H9 (cell line): Measurements from ENCODE around the gene SMG7. TPM values are rescaled to one million over a fixed set of nuclear protein-coding genes. Genes with fewer than 3 reads are reported as not detected.
A peak's percentile ranks its signal among the peaks of the same experiment; 100 is the strongest.

ENCODE experiments used
- DNase-seq: peaks from one replicate; pipeline ENCODE4 v3.0.0-alpha.2; 2017
- H2AFZ ChIP-seq: one replicate; pipeline ENCODE4 v1.6.1; 2013; ENCODE audit warnings: mild to moderate bottlenecking, low read length, control low read depth, moderate library complexity
- H2AK5ac ChIP-seq: 2 replicates; pipeline ENCODE4 v1.6.1; 2013; ENCODE audit warnings: low read length, control low read depth, mixed read lengths; ENCODE audit not compliant: insufficient read length
- H2BK120ac ChIP-seq: one replicate; pipeline ENCODE4 v1.6.1; 2013; ENCODE audit warnings: low read depth, mild to moderate bottlenecking, low read length, control low read depth, inconsistent platforms; ENCODE audit not compliant: poor library complexity, severe bottlenecking
- H2BK12ac ChIP-seq: 2 replicates; pipeline ENCODE4 v1.6.1; 2013; ENCODE audit warnings: low read length, control low read depth, mixed read lengths, low read depth; ENCODE audit not compliant: insufficient read length
- H2BK15ac ChIP-seq: 2 replicates; pipeline ENCODE4 v1.6.1; 2013; ENCODE audit warnings: low read depth, low read length, control low read depth
- H2BK20ac ChIP-seq: one replicate; pipeline ENCODE4 v1.6.1; 2013; ENCODE audit warnings: low read depth, mild to moderate bottlenecking, low read length, control low read depth, inconsistent platforms; ENCODE audit not compliant: poor library complexity, severe bottlenecking
- H2BK5ac ChIP-seq: 2 replicates; pipeline ENCODE4 v1.6.1; 2013; ENCODE audit warnings: low read length, control low read depth, mixed read lengths; ENCODE audit not compliant: insufficient read length
- H3K14ac ChIP-seq: 2 replicates; pipeline ENCODE4 v1.6.1; 2013; ENCODE audit warnings: low read length, control low read depth; ENCODE audit not compliant: insufficient read depth
- H3K18ac ChIP-seq: 2 replicates; pipeline ENCODE4 v1.6.1; 2013; ENCODE audit warnings: low read depth, mild to moderate bottlenecking, mixed read lengths, low read length, control low read depth; ENCODE audit not compliant: insufficient read length
- H3K23ac ChIP-seq: 2 replicates; pipeline ENCODE4 v1.6.1; 2013; ENCODE audit warnings: low read length, control low read depth, mixed read lengths, low read depth; ENCODE audit not compliant: insufficient read length
- H3K23me2 ChIP-seq: 2 replicates; pipeline ENCODE4 v1.6.1; 2013; ENCODE audit warnings: low read depth, mild to moderate bottlenecking, mixed read lengths, low read length, control low read depth; ENCODE audit not compliant: insufficient read length, poor library complexity, severe bottlenecking
- H3K27ac ChIP-seq: 2 replicates; pipeline ENCODE4 v1.5.1; 2013; ENCODE audit warnings: low read length, control low read depth, mixed read lengths, low read depth; ENCODE audit not compliant: insufficient read length
- H3K27me3 ChIP-seq: 2 replicates; pipeline ENCODE4 v1.6.1; 2013; ENCODE audit warnings: low read length, control low read depth, inconsistent platforms; ENCODE audit not compliant: insufficient read depth
- H3K4ac ChIP-seq: 2 replicates; pipeline ENCODE4 v1.6.1; 2013; ENCODE audit warnings: low read depth, mild to moderate bottlenecking, control low read depth, inconsistent platforms, low read length, moderate library complexity
- H3K4me1 ChIP-seq: 2 replicates; pipeline ENCODE4 v1.6.1; 2013; ENCODE audit warnings: low read length, control low read depth, inconsistent platforms; ENCODE audit not compliant: insufficient read depth
- H3K4me2 ChIP-seq: 2 replicates; pipeline ENCODE4 v1.6.1; 2013; ENCODE audit warnings: low read length, control low read depth, mixed read lengths; ENCODE audit not compliant: insufficient read length, insufficient read depth
- H3K56ac ChIP-seq: 2 replicates; pipeline ENCODE4 v1.6.1; 2013; ENCODE audit warnings: low read depth, mild to moderate bottlenecking, mixed read lengths, low read length, control low read depth; ENCODE audit not compliant: insufficient read length
- H3K79me1 ChIP-seq: 2 replicates; pipeline ENCODE4 v1.6.1; 2013; ENCODE audit warnings: low read depth, mild to moderate bottlenecking, moderate library complexity, low read length, control low read depth, inconsistent platforms; ENCODE audit not compliant: insufficient read depth, poor library complexity, severe bottlenecking
- H3K79me2 ChIP-seq: 2 replicates; pipeline ENCODE4 v1.6.1; 2013; ENCODE audit warnings: low read length, control low read depth, inconsistent platforms; ENCODE audit not compliant: insufficient read depth
- H3K9ac ChIP-seq: 2 replicates; pipeline ENCODE4 v1.6.1; 2013; ENCODE audit warnings: low read length, control low read depth, mixed read lengths; ENCODE audit not compliant: insufficient read length; ENCODE audit errors: extremely low read depth
- H3K9me3 ChIP-seq: one replicate; pipeline ENCODE4 v1.6.1; 2013; ENCODE audit warnings: low read depth, low read length, inconsistent platforms; ENCODE audit not compliant: control insufficient read depth
- H3T11ph ChIP-seq: one replicate; pipeline ENCODE4 v1.6.1; 2013; ENCODE audit warnings: mild to moderate bottlenecking, low read length, control low read depth, inconsistent platforms
- H4K20me1 ChIP-seq: one replicate; pipeline ENCODE4 v1.6.1; 2013; ENCODE audit not compliant: control insufficient read depth, insufficient read length, insufficient read depth
- H4K5ac ChIP-seq: 2 replicates; pipeline ENCODE4 v1.6.1; 2013; ENCODE audit warnings: low read depth, mild to moderate bottlenecking, mixed read lengths, low read length, control low read depth; ENCODE audit not compliant: insufficient read length
- H4K8ac ChIP-seq: replicated peaks from 2 replicates; pipeline ENCODE4 v1.6.1; 2013; ENCODE audit warnings: low read length, control low read depth, mixed read lengths, low read depth; ENCODE audit not compliant: insufficient read length
- H4K91ac ChIP-seq: 2 replicates; pipeline ENCODE4 v1.6.1; 2013; ENCODE audit warnings: low read depth, mild to moderate bottlenecking, moderate library complexity, mixed read lengths, low read length, control low read depth; ENCODE audit not compliant: insufficient read length
- H3K27ac Mint-ChIP-seq, 3 experiments: 2 replicates in 2 of 3; 3 replicates in 1 of 3; pipeline ENCODE4 v1.8.0; 2020 to 2021; ENCODE audit warnings: mixed read lengths in 3 of 3, mild to moderate bottlenecking in 1 of 3, moderate library complexity in 1 of 3
- H3K27me3 Mint-ChIP-seq: 2 replicates; pipeline ENCODE4 v1.8.0; 2021; ENCODE audit warnings: low read depth, mild to moderate bottlenecking, moderate library complexity, mixed read lengths
- H3K36me3 Mint-ChIP-seq, 3 experiments: 2 replicates in 2 of 3; 3 replicates in 1 of 3; pipeline ENCODE4 v1.8.0; 2020 to 2021; ENCODE audit warnings: low read depth in 3 of 3, mixed read lengths in 3 of 3; ENCODE audit not compliant: insufficient read depth in 1 of 3
- H3K4me1 Mint-ChIP-seq, 2 experiments: 2 replicates each; pipeline ENCODE4 v1.8.0; 2020; ENCODE audit warnings: mixed read lengths in 2 of 2
- H3K4me3 Mint-ChIP-seq, 2 experiments: 2 replicates in 1 of 2; 3 replicates in 1 of 2; pipeline ENCODE4 v1.8.0; 2020 to 2021; ENCODE audit warnings: mild to moderate bottlenecking in 2 of 2, mixed read lengths in 2 of 2, moderate library complexity in 1 of 2
- H3K9me3 Mint-ChIP-seq, 2 experiments: 2 replicates in 1 of 2; 3 replicates in 1 of 2; pipeline ENCODE4 v1.8.0; 2020; ENCODE audit warnings: mild to moderate bottlenecking in 2 of 2, mixed read lengths in 2 of 2, moderate library complexity in 1 of 2
- WGBS: extraction: QIAGEN DNeasy Blood & Tissue Kit; methylation state at CpG from one replicate; pipeline ENCODE4 v1.1.7; 2013; ENCODE audit warnings: missing lambda C conversion rate, low lambda C conversion rate, mixed read lengths; ENCODE audit not compliant: insufficient read length; ENCODE audit errors: extremely low coverage; 5-methylcytosine and 5-hydroxymethylcytosine counted together
- total RNA-seq: library from RNA; stranded (reverse); gene quantifications from 2 replicates; pipeline ENCODE4 v1.2.1, GENCODE V29; 2021
- TF ChIP-seq, protein P1 (sequence below): fragments of 200-600 bp; sonication (generic); conservative IDR thresholded peaks from 3 replicates; pipeline ENCODE4 v1.8.0; 2021; ENCODE audit warnings: antibody characterized with exemption, mild to moderate bottlenecking

The SMG7 gene
- total RNA-seq, 1 experiment from 2014 or later = 77.0 TPM

DNA sequence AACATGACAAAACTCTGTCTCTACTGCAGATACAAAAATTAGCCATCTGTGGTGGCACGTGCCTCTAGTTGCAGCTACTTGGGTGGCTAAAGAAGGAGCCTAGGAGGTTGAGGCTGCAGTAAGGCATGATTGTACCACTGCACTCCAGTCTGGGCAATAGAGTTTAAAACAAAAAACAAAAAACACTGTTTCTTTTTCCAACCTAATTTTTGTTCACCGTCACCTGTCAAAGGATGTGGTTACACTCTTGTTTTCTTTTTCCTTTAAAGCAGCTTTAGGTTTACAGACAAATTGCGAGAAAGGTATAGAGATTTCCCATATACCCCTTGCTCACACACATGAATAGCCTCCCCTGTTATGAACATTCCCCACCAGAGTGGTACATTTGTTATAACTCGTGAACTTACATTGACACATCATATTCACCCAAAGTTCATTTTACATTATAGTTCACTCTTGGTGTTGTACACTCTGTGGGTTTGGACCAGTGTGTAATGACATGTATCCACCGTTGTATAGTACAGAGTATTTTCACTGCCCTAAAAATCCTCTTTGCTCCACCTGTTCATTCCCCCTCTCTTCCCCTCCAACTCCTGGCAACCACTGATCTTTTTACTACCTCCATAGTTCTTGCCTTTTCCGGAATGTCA lies 26.2 kb downstream of the SMG7 start:
- peak overlapping the region; percentile 8 to 20 (median 9); a peak in 5 of 7 replicates for H3K27ac Mint-ChIP-seq
- no peaks in the 10 kb centered on the region for H3K27me3 Mint-ChIP-seq
- TF ChIP-seq, protein P1, sequence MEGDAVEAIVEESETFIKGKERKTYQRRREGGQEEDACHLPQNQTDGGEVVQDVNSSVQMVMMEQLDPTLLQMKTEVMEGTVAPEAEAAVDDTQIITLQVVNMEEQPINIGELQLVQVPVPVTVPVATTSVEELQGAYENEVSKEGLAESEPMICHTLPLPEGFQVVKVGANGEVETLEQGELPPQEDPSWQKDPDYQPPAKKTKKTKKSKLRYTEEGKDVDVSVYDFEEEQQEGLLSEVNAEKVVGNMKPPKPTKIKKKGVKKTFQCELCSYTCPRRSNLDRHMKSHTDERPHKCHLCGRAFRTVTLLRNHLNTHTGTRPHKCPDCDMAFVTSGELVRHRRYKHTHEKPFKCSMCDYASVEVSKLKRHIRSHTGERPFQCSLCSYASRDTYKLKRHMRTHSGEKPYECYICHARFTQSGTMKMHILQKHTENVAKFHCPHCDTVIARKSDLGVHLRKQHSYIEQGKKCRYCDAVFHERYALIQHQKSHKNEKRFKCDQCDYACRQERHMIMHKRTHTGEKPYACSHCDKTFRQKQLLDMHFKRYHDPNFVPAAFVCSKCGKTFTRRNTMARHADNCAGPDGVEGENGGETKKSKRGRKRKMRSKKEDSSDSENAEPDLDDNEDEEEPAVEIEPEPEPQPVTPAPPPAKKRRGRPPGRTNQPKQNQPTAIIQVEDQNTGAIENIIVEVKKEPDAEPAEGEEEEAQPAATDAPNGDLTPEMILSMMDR = no peak
- H2BK15ac ChIP-seq = no peak overlapping the region
- no peak overlapping the region for H2BK20ac ChIP-seq
- no peak overlapping the region for H3K9ac ChIP-seq
- no peak overlapping the region for H3K56ac ChIP-seq
- H2BK120ac ChIP-seq = no peak overlapping the region
- H3K4me3 Mint-ChIP-seq = no peak overlapping the region
- H4K5ac ChIP-seq = no peak overlapping the region
- H3K79me1 ChIP-seq = peaks cover 7% of the 10 kb centered on the region
- no peak overlapping the region for H3T11ph ChIP-seq
- no peak overlapping the region for H3K14ac ChIP-seq
- no peak overlapping the region for H2AK5ac ChIP-seq
- H3K23ac ChIP-seq = no peak overlapping the region
- H2BK12ac ChIP-seq = no peak overlapping the region
- no peaks in the 10 kb centered on the region for H3K9me3 ChIP-seq
- DNase-seq = no peak
- H3K4me1 ChIP-seq = peaks cover 4% of the 10 kb centered on the region; the same call in 1 of the 2 replicates
- no peaks in the 10 kb centered on the region for H3K23me2 ChIP-seq
- H3K4ac ChIP-seq = no peak overlapping the region
- peaks cover 21 to 26% of the 10 kb centered on the region in 2 experiments for H3K4me1 Mint-ChIP-seq
- peaks cover 15% of the 10 kb centered on the region; the same call in 1 of the 2 replicates for H3K79me2 ChIP-seq
- H4K91ac ChIP-seq = no peak overlapping the region
- H4K8ac ChIP-seq = no peak overlapping the region
- WGBS = no CpG with 5 or more reads among the region's 6 CpGs
- H3K27me3 ChIP-seq = no peaks in the 10 kb centered on the region
- H3K9me3 Mint-ChIP-seq = no peaks in the 10 kb centered on the region; a peak in 1 of 5 replicates
- H3K27ac ChIP-seq = no peak overlapping the region
- H4K20me1 ChIP-seq = no peaks in the 10 kb centered on the region
- H3K4me2 ChIP-seq = no peak overlapping the region
- H3K18ac ChIP-seq = no peak overlapping the region
- no peak overlapping the region for H2AFZ ChIP-seq
- peaks cover 0 to 4% (median 2%) of the 10 kb centered on the region in 3 experiments; a peak in 3 of 7 replicates for H3K36me3 Mint-ChIP-seq
- no peak overlapping the region for H2BK5ac ChIP-seq
